Measurements from ENCODE around the gene ZNF582.

The ZNF582 gene
- total RNA-seq, result 6.2 to 10.8 reads per million in 2 experiments

DNA sequence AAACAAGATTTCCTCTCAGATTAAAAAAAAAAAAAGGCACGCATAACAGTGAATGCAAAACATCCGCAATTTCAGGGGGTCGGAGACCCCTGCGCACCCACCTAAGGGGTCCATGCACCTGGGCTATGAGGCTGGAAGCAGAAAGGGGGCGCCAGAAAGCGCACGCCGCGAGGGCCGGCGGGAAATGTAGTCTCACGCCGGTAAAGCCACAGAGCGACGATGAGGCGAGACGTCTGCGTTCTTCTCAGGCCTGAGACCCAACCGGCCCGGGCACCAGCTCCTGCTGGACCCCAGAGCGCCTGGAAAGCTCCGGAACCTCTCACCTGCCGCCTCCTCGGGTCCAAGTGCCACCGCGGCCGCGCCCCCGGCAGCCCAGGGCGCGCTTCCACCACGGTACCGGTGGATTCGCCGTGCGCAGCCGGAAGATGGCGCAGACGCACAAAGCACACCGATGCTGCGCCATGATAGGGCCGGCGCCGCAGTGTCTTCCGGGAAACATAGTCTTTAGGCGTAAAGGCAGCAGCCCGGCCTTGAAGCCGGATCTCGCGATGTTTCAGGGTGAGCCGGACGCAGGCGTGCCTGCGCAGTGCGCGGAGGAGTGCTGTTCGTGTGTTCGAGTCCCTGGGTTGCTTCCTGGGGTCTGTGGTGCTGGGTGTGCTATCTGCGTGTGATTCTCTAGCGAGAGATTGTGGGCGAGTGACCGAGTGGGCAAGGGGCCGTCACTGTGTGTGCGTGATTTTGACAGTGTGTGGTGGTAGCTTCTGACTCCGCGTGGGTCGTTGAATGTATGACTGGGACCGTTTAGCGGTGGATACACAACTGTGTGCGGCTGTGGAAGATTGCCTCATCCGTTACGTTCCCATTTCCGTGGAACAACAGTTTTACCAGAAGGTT is at the start of gene ZNF582:
TSS of gene ZNF582 (minus strand) at position 416 of the 894 bp plus-strand sequence. CDS start 1,782 bp downstream, outside the sequence.
- peak; percentile 87 for DNase-seq (ENCODE audit: low read depth)

DNA sequence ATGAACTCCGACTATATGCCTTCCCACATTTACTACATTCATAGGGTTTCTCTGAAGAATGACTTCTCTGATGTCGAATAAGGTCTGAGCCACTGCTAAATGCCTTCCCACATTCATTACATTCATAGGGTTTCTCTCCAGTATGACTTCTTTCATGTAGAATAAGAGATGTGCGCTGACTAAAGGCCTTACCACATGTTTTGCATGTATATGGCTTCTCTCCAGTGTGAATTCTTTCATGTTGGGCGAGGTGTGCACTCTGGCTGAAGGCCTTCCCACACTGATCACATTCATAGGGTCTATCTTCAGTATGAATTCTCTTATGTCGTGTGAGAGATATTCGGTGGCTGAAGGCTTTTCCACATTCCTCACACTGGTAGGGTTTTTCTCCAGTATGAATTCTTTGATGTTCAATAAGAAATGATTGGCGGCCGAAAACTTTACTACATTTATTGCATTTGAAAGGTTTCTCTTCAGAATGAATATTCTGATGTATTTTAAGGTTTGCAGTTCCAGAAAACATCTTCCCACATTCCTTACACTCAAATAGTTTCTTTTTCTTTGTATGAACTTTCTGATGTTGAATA is 48.0 kb upstream of the ZNF582 start:
- no peak for DNase-seq (ENCODE audit: low read depth)

DNA sequence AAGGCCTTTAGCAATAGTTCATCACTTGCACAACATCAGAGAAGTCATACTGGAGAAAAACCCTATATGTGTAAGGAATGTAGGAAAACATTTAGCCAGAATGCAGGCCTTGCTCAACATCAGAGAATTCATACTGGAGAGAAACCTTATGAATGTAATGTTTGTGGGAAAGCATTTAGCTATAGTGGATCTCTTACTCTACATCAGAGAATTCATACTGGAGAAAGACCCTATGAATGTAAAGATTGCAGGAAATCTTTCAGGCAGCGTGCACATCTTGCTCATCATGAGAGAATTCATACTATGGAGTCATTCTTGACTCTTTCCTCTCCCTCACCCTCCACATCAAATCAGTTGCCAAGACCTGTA is 30.6 kb upstream of the ZNF582 start:
- DNase-seq (ENCODE audit: low read depth), result no peak

GRCh38 chr19:56423276-56423984 is 30.1 kb upstream of the ZNF582 start:
- DNase-seq (ENCODE audit: low read depth), result no peak

DNA sequence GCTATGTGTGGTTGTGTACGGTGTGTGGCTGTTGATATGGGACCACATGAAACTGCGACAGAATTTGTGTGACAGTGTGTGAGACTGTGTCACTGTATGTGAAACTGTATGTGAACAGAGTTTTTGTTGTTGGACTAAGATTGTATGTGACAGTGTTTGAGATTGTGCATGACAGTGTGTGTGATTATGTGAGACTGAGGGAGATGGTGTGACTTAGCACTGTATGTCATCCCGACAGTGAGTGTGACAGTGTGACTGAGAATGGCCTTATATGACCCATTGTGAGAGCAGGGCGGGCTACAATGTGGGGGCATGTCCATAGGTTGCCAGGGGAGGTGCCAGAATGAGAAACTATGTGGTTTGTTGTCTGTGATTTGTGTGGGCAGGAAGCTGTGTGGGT is 11.7 kb upstream of the ZNF582 start:
- no peak for DNase-seq (ENCODE audit: low read depth)

DNA sequence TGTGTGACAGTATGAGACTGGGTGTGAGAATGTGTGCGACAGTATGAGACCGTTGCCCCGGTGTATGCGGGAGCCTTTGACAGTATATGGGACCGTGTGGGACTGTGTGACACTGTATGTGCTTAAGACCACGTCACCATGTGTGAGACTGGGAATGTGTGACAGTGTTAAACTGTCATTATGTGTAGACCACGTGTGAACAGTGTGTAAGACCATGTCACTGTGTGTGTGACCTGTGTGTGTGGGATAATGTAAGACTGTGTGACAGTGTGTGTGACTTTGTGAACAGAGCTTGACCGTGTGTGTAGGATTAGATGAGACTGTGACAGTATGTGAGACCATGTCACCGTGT is 11.3 kb upstream of the ZNF582 start:
- no peak for DNase-seq (ENCODE audit: low read depth)

DNA sequence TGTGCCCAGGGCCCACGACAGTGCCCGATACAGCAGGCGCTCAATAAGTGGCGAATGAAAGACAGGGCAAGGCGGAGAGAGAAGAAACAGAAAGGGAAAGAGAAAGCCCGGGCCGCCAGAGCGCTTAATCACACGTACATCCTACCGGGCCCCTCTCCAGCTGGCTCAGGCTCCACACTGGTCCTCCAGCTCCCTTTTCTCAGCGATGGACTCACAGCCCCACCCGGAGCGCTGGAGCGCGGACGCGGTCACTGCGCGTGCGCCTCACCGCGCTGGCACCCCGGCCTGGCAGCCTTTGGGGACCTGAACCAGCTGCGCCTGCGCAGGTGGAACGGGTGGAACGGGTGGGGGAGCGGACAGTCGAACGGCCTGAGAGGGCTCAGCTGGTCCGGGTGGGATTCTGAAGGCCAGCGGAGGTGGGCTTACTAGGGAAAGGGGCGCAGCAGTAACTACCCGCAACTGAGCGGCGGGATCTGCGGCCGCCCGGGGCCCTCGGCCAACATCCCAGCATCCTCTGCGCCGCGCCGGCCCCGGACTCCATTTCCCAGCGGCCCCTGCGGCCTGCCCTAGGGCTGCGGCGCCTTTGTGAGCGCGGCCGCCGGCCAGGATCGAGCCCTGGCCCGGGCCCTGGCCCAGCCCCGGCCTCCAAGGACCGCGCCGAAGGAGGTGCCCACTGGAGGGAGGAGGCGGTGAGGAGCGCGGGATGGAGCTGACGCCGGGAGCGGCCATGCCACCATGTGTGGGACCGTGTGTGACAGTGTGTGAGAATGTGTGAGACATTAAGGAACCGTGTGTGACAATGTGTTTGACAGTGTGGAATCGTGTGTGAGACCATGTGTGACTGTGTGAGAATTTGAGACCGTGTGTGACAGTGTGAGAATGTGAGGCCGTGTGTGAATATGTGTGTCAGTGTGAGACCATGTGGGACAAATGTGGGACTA is 10.7 kb upstream of the ZNF582 start, which contains the start of gene ZNF583:
TSS of gene ZNF583 (plus strand) at position 569 of the 941 bp plus-strand sequence. CDS start 2,783 bp downstream, outside the sequence.
- peak; percentile 83 for DNase-seq (ENCODE audit: low read depth)

- no peak for DNase-seq (ENCODE audit: low read depth)
Observed at GRCh38 chr19:56403261-56403660, 9.9 kb upstream of the ZNF582 start.

- DNase-seq (ENCODE audit: low read depth), result no peak
Observed at GRCh38 chr19:56400485-56400884, 7.2 kb upstream of the ZNF582 start.

- DNase-seq (ENCODE audit: low read depth), result no peak
Observed at GRCh38 chr19:56398809-56399208, 5.5 kb upstream of the ZNF582 start.

GRCh38 chr19:56383826-56384605 is 9.3 kb downstream of the ZNF582 start:
- no peak for DNase-seq (ENCODE audit: low read depth)

DNA sequence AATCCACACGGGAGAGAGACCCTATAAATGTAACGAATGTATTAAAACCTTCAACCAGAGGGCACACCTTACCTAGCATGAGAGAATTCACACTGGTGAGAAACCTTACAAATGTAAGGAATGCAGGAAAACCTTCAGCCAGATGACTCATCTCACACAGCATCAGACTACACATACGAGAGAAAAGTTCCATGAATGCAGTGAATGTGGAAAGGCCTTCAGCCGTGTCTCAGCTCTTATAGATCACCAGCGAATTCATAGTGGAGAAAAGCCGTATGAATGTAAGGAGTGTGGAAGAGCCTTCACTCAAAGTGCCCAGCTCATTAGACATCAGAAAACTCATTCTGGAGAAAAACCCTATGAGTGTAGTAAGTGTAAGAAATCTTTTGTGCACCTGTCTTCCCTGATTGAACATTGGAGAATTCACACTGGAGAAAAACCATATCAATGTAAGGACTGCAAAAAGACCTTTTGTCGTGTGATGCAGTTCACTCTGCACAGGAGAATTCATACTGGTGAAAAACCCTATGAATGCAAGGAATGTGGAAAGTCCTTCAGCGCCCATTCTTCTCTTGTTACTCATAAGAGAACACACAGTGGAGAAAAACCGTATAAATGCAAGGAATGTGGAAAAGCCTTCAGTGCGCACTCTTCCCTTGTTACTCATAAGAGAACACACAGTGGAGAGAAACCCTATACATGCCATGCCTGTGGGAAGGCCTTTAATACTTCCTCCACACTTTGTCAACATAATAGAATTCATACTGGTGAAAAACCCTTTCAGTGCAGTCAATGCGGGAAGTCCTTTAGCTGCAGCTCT is 16.0 kb downstream of the ZNF582 start:
- no peak for DNase-seq (ENCODE audit: low read depth)

- no peak for DNase-seq (ENCODE audit: low read depth)
Observed at GRCh38 chr19:56372281-56372680, 21.1 kb downstream of the ZNF582 start.

DNA sequence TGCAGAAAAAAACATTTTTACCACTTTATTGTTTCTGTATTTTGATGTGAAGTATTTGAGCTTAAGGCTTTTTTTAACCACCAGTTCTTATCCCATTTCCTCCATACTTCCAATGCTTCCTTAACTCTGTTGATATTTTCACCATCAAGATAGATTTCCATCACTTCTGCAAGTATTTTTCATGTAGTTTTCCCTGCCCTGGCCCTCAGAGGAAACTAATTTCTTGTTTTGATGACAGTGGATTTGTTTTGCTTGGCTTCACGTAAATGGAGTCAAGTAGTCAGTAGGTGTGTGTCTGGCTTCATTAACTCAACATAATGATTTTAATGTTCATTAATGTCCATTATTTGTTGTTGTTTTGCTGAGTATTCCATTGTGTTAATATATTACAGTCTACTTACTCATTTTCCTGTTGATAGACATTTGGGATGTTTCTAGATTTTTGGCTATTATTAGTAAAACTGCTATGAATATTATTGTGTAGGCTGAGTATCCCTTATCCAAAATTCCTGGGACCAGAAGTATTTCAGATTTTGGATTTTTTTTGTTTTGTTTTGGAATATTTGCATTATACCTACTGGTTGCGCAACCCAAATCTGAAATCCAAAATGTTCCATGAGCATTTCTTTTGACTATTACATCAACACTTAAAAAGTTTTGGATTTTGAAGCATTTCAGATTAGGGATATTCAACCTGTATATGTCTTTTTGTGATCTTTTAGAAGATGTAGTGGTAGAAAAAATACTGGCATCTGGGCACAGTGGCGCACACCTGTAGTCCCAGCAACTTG is 23.3 kb downstream of the ZNF582 start:
- DNase-seq (ENCODE audit: low read depth), result no peak

DNA sequence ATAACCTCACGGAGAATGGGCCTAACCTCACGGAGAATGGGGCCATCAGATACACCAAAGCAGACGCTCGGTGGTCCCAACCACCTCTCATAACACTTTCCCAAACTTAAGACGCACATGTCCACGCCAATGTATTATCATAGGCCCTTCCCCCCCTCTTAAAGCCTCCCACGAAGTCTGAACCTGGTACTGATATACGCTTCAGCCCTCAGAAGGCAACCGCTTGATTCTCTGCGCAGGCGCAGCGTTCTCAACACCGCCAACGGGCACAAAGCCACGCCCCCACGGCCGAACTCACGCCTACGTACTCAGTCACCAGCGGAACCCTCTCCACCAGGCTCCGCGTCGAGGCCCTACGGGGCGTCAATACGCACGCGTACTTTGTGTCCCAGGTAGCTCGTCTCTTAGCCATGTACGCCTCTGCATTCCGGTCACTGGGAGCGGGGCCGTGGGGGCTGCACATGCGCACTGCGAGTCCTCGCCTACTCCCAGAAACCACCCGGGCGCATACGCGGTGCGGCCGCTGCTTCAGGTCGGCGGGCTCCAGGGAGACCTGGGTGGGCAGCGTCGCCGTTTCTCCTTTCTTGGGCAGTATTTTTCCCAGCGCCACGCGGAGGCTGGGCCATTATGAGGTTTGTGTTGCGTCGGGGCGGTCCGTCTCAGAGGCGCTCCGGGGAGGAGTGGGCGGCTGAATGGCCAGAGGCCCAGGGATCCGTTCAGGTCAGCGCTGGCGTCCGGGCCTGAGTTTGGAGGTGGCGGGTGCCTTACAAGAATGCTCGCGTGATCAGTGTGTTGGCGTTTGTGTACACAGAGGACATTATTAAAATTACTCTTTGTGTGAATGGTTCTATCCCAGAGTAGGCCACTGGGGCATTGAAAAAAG is 25.3 kb downstream of the ZNF582 start:
- DNase-seq (ENCODE audit: low read depth), result peak; percentile 43

GRCh38 chr19:56360841-56361240 is 32.5 kb downstream of the ZNF582 start:
- DNase-seq (ENCODE audit: low read depth), result no peak

- DNase-seq (ENCODE audit: low read depth), result no peak
Observed at GRCh38 chr19:56356944-56357343, 36.4 kb downstream of the ZNF582 start.

- DNase-seq (ENCODE audit: low read depth), result no peak
Observed at GRCh38 chr19:56355517-56355916, 37.8 kb downstream of the ZNF582 start.
